GM12878 (cell line): ENCODE results near the gene DNMT3B. TPM values are rescaled to one million over a fixed set of nuclear protein-coding genes. Genes with fewer than 3 reads are reported as not detected.

Experiments used
- ATAC-seq: fragments of 200-7000 bp; cut with Tn5 transposase; 3 replicates; pipeline ENCODE4 v1.9.1; 2020; ENCODE audit warnings: mild to moderate bottlenecking, moderate library complexity
- BruUV-seq: library from RNA; stranded (reverse); fragments of 400-500 nt; replicated peaks from 2 replicates; lab custom pipeline; 2021; lab: Mats Ljungman, UMichigan
- CTCF ChIA-PET: fragments of 300-600 bp; sonication (Branson Sonifier 250); formaldehyde crosslinking; extraction: SDS; loops from one replicate; lab custom pipeline; 2021; ENCODE audit warnings: inconsistent platforms; lab: Yijun Ruan, JAX
- POLR2A ChIA-PET: fragments of 350-600 bp; formaldehyde crosslinking; extraction: SDS; loops from one replicate; lab custom pipeline; 2021; ENCODE audit warnings: inconsistent platforms; lab: Charles Lee
- RAD21 ChIA-PET: fragments of 300-600 bp; sonication (Branson Sonifier 250); formaldehyde crosslinking; loops from one replicate; lab custom pipeline; 2023; ENCODE audit warnings: antibody characterized with exemption; ENCODE audit not compliant: unreplicated experiment; lab: Charles Lee
- SMC1A ChIA-PET: fragments of 300-600 bp; sonication (Branson Sonifier 250); formaldehyde crosslinking; loops from one replicate; lab custom pipeline; 2023; ENCODE audit not compliant: unreplicated experiment, uncharacterized antibody; lab: Charles Lee
- DNase-seq: peaks from one replicate; pipeline ENCODE4 v3.0.0-alpha.2; 2011; ENCODE audit warnings: low read depth, low spot score
- FAIRE-seq: peaks from 3 replicates; lab custom pipeline; 2011; peaks lifted over from hg19 to GRCh38; lab: Jason Lieb, UNC
- H2AFZ ChIP-seq: 2 replicates; pipeline ENCODE4 v1.6.0; 2011; ENCODE audit warnings: low read depth, low read length, control low read depth; ENCODE audit not compliant: control insufficient read depth
- H3K27ac ChIP-seq: 2 replicates; pipeline ENCODE4 v1.5.1; 2011; ENCODE audit warnings: control low read depth; ENCODE audit not compliant: control insufficient read depth, insufficient read depth
- H3K27me3 ChIP-seq, 2 experiments: replicated peaks in 1 of 2; 2 replicates each; pipeline versions ENCODE4 v1.6.0 to v1.6.1; 2011; ENCODE audit warnings: low read length in 1 of 2; ENCODE audit not compliant: control insufficient read depth in 2 of 2, insufficient read depth in 2 of 2
- H3K36me3 ChIP-seq, 2 experiments: 2 replicates each; pipeline ENCODE4 v1.5.1; 2011; ENCODE audit warnings: low read length in 1 of 2; ENCODE audit not compliant: control insufficient read depth in 2 of 2, insufficient read depth in 2 of 2
- H3K4me1 ChIP-seq: 2 replicates; pipeline ENCODE4 v1.6.1; 2011; ENCODE audit warnings: mild to moderate bottlenecking, low read length, moderate library complexity, mixed read lengths; ENCODE audit not compliant: control insufficient read depth, insufficient read depth
- H3K4me2 ChIP-seq: 2 replicates; pipeline ENCODE4 v1.6.0; 2011; ENCODE audit warnings: control low read depth; ENCODE audit not compliant: control insufficient read depth, insufficient read depth
- H3K4me3 ChIP-seq: fragments of 200-600 bp; sonication (generic); 2 replicates; pipeline ENCODE4 v1.5.1; 2016
- H3K79me2 ChIP-seq: 2 replicates; pipeline ENCODE4 v1.6.0; 2011; ENCODE audit warnings: low read length; ENCODE audit not compliant: control insufficient read depth, insufficient read depth
- H3K9ac ChIP-seq: 2 replicates; pipeline ENCODE4 v1.8.0; 2011; ENCODE audit warnings: low read length, control low read depth, mixed read lengths; ENCODE audit not compliant: control insufficient read depth, insufficient read depth
- H3K9me3 ChIP-seq: replicated peaks from 3 replicates; pipeline ENCODE4 v1.5.1; 2011; ENCODE audit warnings: mild to moderate bottlenecking, low read length; ENCODE audit not compliant: control insufficient read depth, insufficient read depth
- H4K20me1 ChIP-seq: 2 replicates; pipeline ENCODE4 v1.6.0; 2011; ENCODE audit not compliant: control insufficient read depth, insufficient read depth
- ATF2 ChIP-seq: IDR thresholded peaks from 2 replicates; pipeline ENCODE4 v1.6.1; 2012; ENCODE audit warnings: low read length, inconsistent platforms
- BMI1 ChIP-seq: fragments of 450-650 bp; IDR thresholded peaks from 2 replicates; pipeline ENCODE4 v1.6.1; 2016; ENCODE audit warnings: mild to moderate bottlenecking, moderate library complexity, borderline replicate concordance
- CHD2 ChIP-seq: IDR thresholded peaks from 2 replicates; pipeline ENCODE4 v1.6.1; 2011; ENCODE audit warnings: low read depth, low read length, improper control_type of control experiment, borderline replicate concordance
- CTCF ChIP-seq, 3 experiments: IDR thresholded peaks in 2 of 3; conservative IDR thresholded peaks in 1 of 3; 2 replicates each; pipeline ENCODE4 v1.5.1; 2011; ENCODE audit warnings: low read depth in 3 of 3, low read length in 3 of 3, mild to moderate bottlenecking in 3 of 3, control low read depth in 2 of 3, moderate library complexity in 2 of 3, inconsistent platforms in 1 of 3, mixed read lengths in 1 of 3; ENCODE audit not compliant: control insufficient read depth in 2 of 3, insufficient read depth in 1 of 3; ENCODE audit errors: extremely low read depth in 1 of 3
- E2F4 ChIP-seq: IDR thresholded peaks from 2 replicates; pipeline ENCODE4 v1.6.1; 2012; ENCODE audit warnings: low read depth, low read length, improper control_type of control experiment
- HDAC6 ChIP-seq: fragments of 200-600 bp; sonication (generic); IDR thresholded peaks from one replicate; pipeline ENCODE4 v1.8.0; 2017; ENCODE audit warnings: antibody characterized with exemption; ENCODE audit not compliant: unreplicated experiment
- KAT2A ChIP-seq: conservative IDR thresholded peaks from 2 replicates; pipeline ENCODE4 v1.6.1; 2011; ENCODE audit warnings: low read depth, low read length; ENCODE audit not compliant: control insufficient read depth
- KLF5 ChIP-seq: fragments of 450-650 bp; IDR thresholded peaks from 2 replicates; pipeline ENCODE4 v1.6.1; 2014; ENCODE audit warnings: mild to moderate bottlenecking; ENCODE audit not compliant: partially characterized antibody
- MLLT1 ChIP-seq: fragments of 450-650 bp; IDR thresholded peaks from 2 replicates; pipeline ENCODE4 v1.6.1; 2016; ENCODE audit warnings: mild to moderate bottlenecking
- PAX8 ChIP-seq: fragments of 450-650 bp; IDR thresholded peaks from 2 replicates; pipeline ENCODE4 v1.6.1; 2017; ENCODE audit warnings: mild to moderate bottlenecking, moderate library complexity
- SRF ChIP-seq, 2 experiments: IDR thresholded peaks; 2 replicates each; pipeline ENCODE4 v1.6.1; 2011; ENCODE audit warnings: low read depth in 2 of 2, low read length in 2 of 2, mild to moderate bottlenecking in 1 of 2, moderate library complexity in 1 of 2
- SUZ12 ChIP-seq: fragments of 200-600 bp; sonication (generic); IDR thresholded peaks from one replicate; pipeline ENCODE4 v1.6.1; 2018; ENCODE audit warnings: antibody characterized with exemption, mild to moderate bottlenecking; ENCODE audit not compliant: unreplicated experiment
- TBL1XR1 ChIP-seq: IDR thresholded peaks from 2 replicates; pipeline ENCODE4 v1.6.1; 2012; ENCODE audit warnings: low read depth, low read length, improper control_type of control experiment
- ZBTB11 ChIP-seq: fragments of 450-650 bp; formaldehyde crosslinking; IDR thresholded peaks from 2 replicates; pipeline ENCODE4 v1.5.0; 2022; ENCODE audit warnings: mild to moderate bottlenecking, missing genetic modification characterization
- ZNF622 ChIP-seq: fragments of 450-650 bp; IDR thresholded peaks from 2 replicates; pipeline ENCODE4 v1.6.1; 2017; ENCODE audit warnings: mild to moderate bottlenecking, inconsistent platforms
- WGBS: methylation state at CpG from one replicate; pipeline ENCODE4 v1.1.6; 2016; ENCODE audit warnings: low lambda C conversion rate; ENCODE audit not compliant: insufficient replicate concordance, insufficient coverage; ENCODE audit errors: missing lambda C conversion rate; 5-methylcytosine and 5-hydroxymethylcytosine counted together
- in situ Hi-C: fragments of 300-500 bp; cut with MboI; formaldehyde crosslinking; loops from 9 replicates; pipeline ENCODE4 v1.14.3; 2018; ENCODE audit warnings: mixed read lengths
- intact Hi-C: fragments of 100-400 bp; cut with micrococcal nuclease; formaldehyde crosslinking; loops from one replicate; pipeline ENCODE4 v1.14.2; 2022; ENCODE audit not compliant: unreplicated experiment
- polyA plus RNA-seq, 11 experiments: library from polyadenylated mRNA; depleted of rRNA in 4 of 11; unstranded in 6 of 11; stranded (reverse) in 5 of 11; fragments of >200 nt; fragmentation: Nextera tagmentation in 4 of 11; fragmentation: Illumina TruSeq in 1 of 11; extraction: Ambion mirVana in 4 of 11; extraction: Trizol in 1 of 11; gene quantifications; 1 replicate in 1 of 11; 2 replicates in 10 of 11; pipeline versions ENCODE4 v1.2.1 to v1.2.3, GENCODE V29; 2011 to 2016; ENCODE audit warnings: inconsistent platforms in 2 of 11, missing spikeins in 2 of 11, low read depth in 1 of 11
- total RNA-seq, 4 experiments: library from RNA; depleted of rRNA in 3 of 4; stranded (reverse); fragments of >200 nt in 3 of 4; fragmentation: Illumina TruSeq in 1 of 4; extraction: Trizol in 1 of 4; gene quantifications; 2 replicates each; pipeline versions ENCODE4 v1.2.1 to v1.2.3, GENCODE V29; 2013 to 2021

Gene DNMT3B
- total and polyA plus RNA-seq, 10 of the 15 experiments (the other 5 are each of a cell fraction or from before 2014, with no cell fraction given), result 0.23 to 1.9 (median 1.1) TPM

- intact Hi-C loops, result no loop called here
- Histone ChIP-seq H2AFZ (no peak overlapping the region), H3K27ac (no peak overlapping the region)
- CTCF ChIA-PET, result no interaction called here
- TF ChIP-seq SUZ12 (no peak), CHD2 (no peak), BMI1 (no peak), ATF2 (no peak), PAX8 (no peak), MLLT1 (no peak), KLF5 (no peak), TBL1XR1 (no peak), E2F4 (no peak), SRF (IDR thresholded peaks at IDR 0.05; ENCODE audit: low read depth in 2 of 2, low read length in 2 of 2) (no peak), HDAC6 (no peak), KAT2A (no peak), ZBTB11 (CRISPR knock-in tag) (no peak), CTCF (IDR thresholded peaks at IDR 0.05 in 2 of 3, conservative IDR thresholded peaks at IDR 0.05 in 1 of 3; ENCODE audit: control insufficient read depth in 2 of 3, extremely low read depth in 1 of 3, insufficient read depth in 1 of 3, low read depth in 3 of 3, low read length in 3 of 3) (no peak), ZNF622 (no peak)
- TF ChIP-seq, all 136 proteins: peak for 0
- H3K27me3 ChIP-seq, result no peaks in the 10 kb centered on the region
- no peak overlapping the region for H3K4me3 ChIP-seq
- TSS peak; percentile 12 for BruUV-seq
- no peaks in the 10 kb centered on the region for H3K79me2 ChIP-seq
- H3K4me1 ChIP-seq, result no peaks in the 10 kb centered on the region
- no peak for DNase-seq
- in situ Hi-C loops, result no loop called here
- no peak for ATAC-seq
- peaks cover 0 to 25% of the 10 kb centered on the region in 2 experiments; a peak in 3 of 4 replicates for H3K36me3 ChIP-seq
- no peaks in the 10 kb centered on the region for H4K20me1 ChIP-seq
- SMC1A ChIA-PET, result no interaction called here
- no peak overlapping the region for H3K9ac ChIP-seq
- POLR2A ChIA-PET, result no interaction called here
- H3K4me2 ChIP-seq, result no peak overlapping the region
- 88% methylated on average over 7 of the region's 7 CpGs for WGBS
- no peak for FAIRE-seq
- H3K9me3 ChIP-seq, result no peaks in the 10 kb centered on the region
- RAD21 ChIA-PET, result no interaction called here
These were observed 93.2 kb downstream of the DNMT3B start for GRCh38 chr20:32855387-32855786.
